Caco-2 (cell line): ENCODE measurements around the gene SRPRB. TPM values are rescaled to one million over a fixed set of nuclear protein-coding genes. Genes with fewer than 3 reads are reported as not detected.

Experiments used
- BruUV-seq: library from RNA; stranded (reverse); fragments of 400-500 nt; replicated peaks from 2 replicates; lab custom pipeline; 2021; lab: Mats Ljungman, UMichigan
- CTCF ChIA-PET: fragments of 300-600 bp; sonication (Branson Sonifier 250); formaldehyde crosslinking; loops from one replicate; lab custom pipeline; 2022; ENCODE audit warnings: antibody characterized with exemption; lab: Charles Lee
- POLR2A ChIA-PET: fragments of 300-600 bp; sonication (Branson Sonifier 250); formaldehyde crosslinking; loops from one replicate; lab custom pipeline; 2022; ENCODE audit warnings: antibody characterized with exemption; lab: Charles Lee
- DNase-seq, 2 experiments: peaks; one replicate each; pipeline versions ENCODE4 v3.0.0 to v3.0.0-alpha.2; 2020 to 2022
- H3K27me3 ChIP-seq: replicated peaks from 2 replicates; pipeline ENCODE4 v1.6.0; 2011; ENCODE audit warnings: low read length; ENCODE audit not compliant: control insufficient read depth, insufficient read depth
- H3K36me3 ChIP-seq: 2 replicates; pipeline ENCODE4 v1.5.1; 2011; ENCODE audit warnings: low read length; ENCODE audit not compliant: control insufficient read depth, insufficient read depth
- H3K4me1 ChIP-seq: fragments of 250-450 bp; sonication (Bioruptor Pico); 2 replicates; pipeline ENCODE4 v1.5.1; 2020; ENCODE audit warnings: mild to moderate bottlenecking
- H3K4me3 ChIP-seq: 2 replicates; pipeline ENCODE4 v1.5.1; 2011; ENCODE audit warnings: low read depth, mild to moderate bottlenecking, control low read depth, low read length
- H3K9me3 ChIP-seq: fragments of 250-450 bp; sonication (Bioruptor Pico); 2 replicates; pipeline ENCODE4 v1.5.1; 2020; ENCODE audit warnings: mild to moderate bottlenecking, moderate library complexity
- H3K27ac Mint-ChIP-seq: one replicate; pipeline ENCODE4 v1.8.0; 2022; ENCODE audit warnings: mixed read lengths; ENCODE audit not compliant: unreplicated experiment
- H3K27me3 Mint-ChIP-seq: one replicate; pipeline ENCODE4 v1.8.0; 2022; ENCODE audit warnings: mixed read lengths; ENCODE audit not compliant: insufficient read depth, unreplicated experiment
- H3K36me3 Mint-ChIP-seq: one replicate; pipeline ENCODE4 v1.8.0; 2022; ENCODE audit warnings: mild to moderate bottlenecking, mixed read lengths; ENCODE audit not compliant: insufficient read depth, unreplicated experiment
- H3K4me1 Mint-ChIP-seq: one replicate; pipeline ENCODE4 v1.8.0; 2022; ENCODE audit warnings: low read depth, mixed read lengths; ENCODE audit not compliant: unreplicated experiment
- H3K4me3 Mint-ChIP-seq: one replicate; pipeline ENCODE4 v1.8.0; 2022; ENCODE audit warnings: mild to moderate bottlenecking, moderate library complexity, mixed read lengths; ENCODE audit not compliant: unreplicated experiment
- H3K9me3 Mint-ChIP-seq: one replicate; pipeline ENCODE4 v1.8.0; 2022; ENCODE audit warnings: mixed read lengths; ENCODE audit not compliant: unreplicated experiment
- CTCF ChIP-seq, 2 experiments: fragments of 200-600 bp in 1 of 2; IDR thresholded peaks; 1 replicate in 1 of 2; 2 replicates in 1 of 2; pipeline versions ENCODE4 v1.5.1 to v1.8.0; 2011 to 2022; ENCODE audit warnings: antibody characterized with exemption in 1 of 2, control low read depth in 1 of 2, inconsistent platforms in 1 of 2, low read depth in 1 of 2, low read length in 1 of 2, mild to moderate bottlenecking in 1 of 2, moderate library complexity in 1 of 2; ENCODE audit not compliant: insufficient read depth in 1 of 2, severe bottlenecking in 1 of 2, unreplicated experiment in 1 of 2
- intact Hi-C: fragments of 100-400 bp; cut with micrococcal nuclease; formaldehyde crosslinking; loops from one replicate; pipeline ENCODE4 v1.10.0; 2022; ENCODE audit not compliant: unreplicated experiment
- total RNA-seq: library from RNA; stranded (reverse); gene quantifications from 2 replicates; pipeline ENCODE4 v1.2.3, GENCODE V29; 2022

The SRPRB gene
- total RNA-seq, 1 experiment from 2014 or later = 87.3 TPM

GRCh38 chr3:133854264-133855001 is 48.8 kb downstream of the SRPRB start:
- no peaks in the 10 kb centered on the region for H3K9me3 Mint-ChIP-seq
- no peak overlapping the region for H3K4me3 ChIP-seq
- H3K4me3 Mint-ChIP-seq = no peak overlapping the region
- BruUV-seq = no TSS peak
- no peak for DNase-seq
- POLR2A ChIA-PET = no interaction called here
- CTCF ChIA-PET = no interaction called here
- peaks cover 8% of the 10 kb centered on the region for H3K4me1 Mint-ChIP-seq
- no peaks in the 10 kb centered on the region for H3K9me3 ChIP-seq
- H3K27me3 Mint-ChIP-seq = no peaks in the 10 kb centered on the region
- no peak overlapping the region for H3K27ac Mint-ChIP-seq
- TF ChIP-seq CTCF (IDR thresholded peaks at IDR 0.05; ENCODE audit: insufficient read depth in 1 of 2, low read depth in 1 of 2, low read length in 1 of 2, severe bottlenecking in 1 of 2, unreplicated experiment in 1 of 2) = no peak
- H3K4me1 ChIP-seq = no peaks in the 10 kb centered on the region
- H3K36me3 Mint-ChIP-seq = no peaks in the 10 kb centered on the region
- intact Hi-C loops = no loop called here
- H3K36me3 ChIP-seq = no peaks in the 10 kb centered on the region
- no peaks in the 10 kb centered on the region for H3K27me3 ChIP-seq

GRCh38 chr3:133855002-133855370 is 49.4 kb downstream of the SRPRB start:
- no peaks in the 10 kb centered on the region for H3K36me3 Mint-ChIP-seq
- ChIA-PET CTCF (no interaction called here), POLR2A (no interaction called here)
- no peaks in the 10 kb centered on the region for H3K27me3 ChIP-seq
- no peaks in the 10 kb centered on the region for H3K27me3 Mint-ChIP-seq
- no peaks in the 10 kb centered on the region for H3K4me1 ChIP-seq
- H3K9me3 Mint-ChIP-seq = no peaks in the 10 kb centered on the region
- H3K4me3 Mint-ChIP-seq = no peak overlapping the region
- H3K4me1 Mint-ChIP-seq = peaks cover 8% of the 10 kb centered on the region
- DNase-seq = no peak
- BruUV-seq = no TSS peak
- H3K4me3 ChIP-seq = no peak overlapping the region
- no peaks in the 10 kb centered on the region for H3K36me3 ChIP-seq
- H3K9me3 ChIP-seq = no peaks in the 10 kb centered on the region
- TF ChIP-seq CTCF (IDR thresholded peaks at IDR 0.05; ENCODE audit: insufficient read depth in 1 of 2, low read depth in 1 of 2, low read length in 1 of 2, severe bottlenecking in 1 of 2, unreplicated experiment in 1 of 2) = no peak
- intact Hi-C loops = no loop called here
- no peak overlapping the region for H3K27ac Mint-ChIP-seq

- no TSS peak for BruUV-seq
- H3K4me1 ChIP-seq = no peaks in the 10 kb centered on the region
- Mint-ChIP-seq H3K4me1 (peaks cover 8% of the 10 kb centered on the region), H3K4me3 (no peak overlapping the region), H3K27ac (no peak overlapping the region), H3K27me3 (no peaks in the 10 kb centered on the region), H3K9me3 (no peaks in the 10 kb centered on the region), H3K36me3 (no peaks in the 10 kb centered on the region)
- CTCF ChIA-PET = no interaction called here
- H3K36me3 ChIP-seq = no peaks in the 10 kb centered on the region
- H3K27me3 ChIP-seq = no peaks in the 10 kb centered on the region
- no peak overlapping the region for H3K4me3 ChIP-seq
- H3K9me3 ChIP-seq = no peaks in the 10 kb centered on the region
- POLR2A ChIA-PET = no interaction called here
- no peak for TF ChIP-seq CTCF (IDR thresholded peaks at IDR 0.05; ENCODE audit: insufficient read depth in 1 of 2, low read depth in 1 of 2, low read length in 1 of 2, severe bottlenecking in 1 of 2, unreplicated experiment in 1 of 2)
- DNase-seq = no peak
- intact Hi-C loops = no loop called here
Observed at GRCh38 chr3:133855772-133856171, 50.2 kb downstream of the SRPRB start.
